BJ (cell line): Measurements from ENCODE around the gene LYRM4. TPM values are rescaled to one million over a fixed set of nuclear protein-coding genes. Genes with fewer than 3 reads are reported as not detected.

Source experiments
- CTCF ChIA-PET: fragments of 350-600 bp; formaldehyde crosslinking; extraction: SDS; loops from one replicate; lab custom pipeline; 2021; ENCODE audit warnings: antibody characterized with exemption, inconsistent platforms; lab: Yijun Ruan, JAX
- POLR2A ChIA-PET: fragments of 300-600 bp; sonication (Branson Sonifier 250); formaldehyde crosslinking; extraction: SDS; loops from one replicate; lab custom pipeline; 2021; ENCODE audit warnings: antibody characterized with exemption; lab: Charles Lee
- DNase-seq: peaks from one replicate; pipeline ENCODE4 v3.0.0-alpha.2; 2011; ENCODE audit warnings: low read depth
- H3K27me3 ChIP-seq: 2 replicates; pipeline ENCODE4 v1.6.0; 2011; ENCODE audit warnings: low read length; ENCODE audit not compliant: control insufficient read depth, insufficient read depth
- H3K36me3 ChIP-seq: 2 replicates; pipeline ENCODE4 v1.5.1; 2011; ENCODE audit warnings: low read length; ENCODE audit not compliant: control insufficient read depth, insufficient read depth
- H3K4me3 ChIP-seq: 2 replicates; pipeline ENCODE4 v1.5.1; 2011; ENCODE audit warnings: low read depth, mild to moderate bottlenecking, control low read depth, low read length
- CTCF ChIP-seq: IDR thresholded peaks from 2 replicates; pipeline ENCODE4 v1.5.1; 2011; ENCODE audit warnings: low read depth, mild to moderate bottlenecking, control low read depth, inconsistent platforms, low read length, moderate library complexity; ENCODE audit not compliant: insufficient read depth
- polyA plus RNA-seq: library from polyadenylated mRNA; depleted of rRNA; stranded (reverse); fragments of >200 nt; gene quantifications from 2 replicates; pipeline ENCODE4 v1.2.3, GENCODE V29; 2011

The LYRM4 gene
- polyA plus RNA-seq, 1 experiment: 29.0 TPM

GRCh38 chr6:5294392-5295211 is 33.9 kb upstream of the LYRM4 start:
- POLR2A ChIA-PET: no interaction called here
- DNase-seq: no peak
- TF ChIP-seq CTCF: no peak
- H3K4me3 ChIP-seq: no peak overlapping the region
- H3K36me3 ChIP-seq: no peaks in the 10 kb centered on the region
- no peaks in the 10 kb centered on the region for H3K27me3 ChIP-seq
- CTCF ChIA-PET: no interaction called here

GRCh38 chr6:5293692-5294091 is 32.9 kb upstream of the LYRM4 start:
- Histone ChIP-seq H3K27me3 (no peaks in the 10 kb centered on the region), H3K36me3 (no peaks in the 10 kb centered on the region), H3K4me3 (no peak overlapping the region)
- DNase-seq: no peak
- no peak for TF ChIP-seq CTCF
- ChIA-PET CTCF (no interaction called here), POLR2A (no interaction called here)

- ChIA-PET CTCF (interaction anchor here (0.5 kb wide), 1 partner anchor 16 kb away, joined by 3 read pairs; no protein-coding TSS in a partner anchor), POLR2A (interaction anchor here (0.6 kb wide), 1 partner anchor 9 kb away, joined by 14 read pairs; no protein-coding TSS in a partner anchor)
- no peak for TF ChIP-seq CTCF
- H3K4me3 ChIP-seq: no peak overlapping the region
- no peaks in the 10 kb centered on the region for H3K27me3 ChIP-seq
- DNase-seq: no peak
- H3K36me3 ChIP-seq: no peaks in the 10 kb centered on the region
Measured at GRCh38 chr6:5292154-5292553, 31.4 kb upstream of the LYRM4 start.

GRCh38 chr6:5290500-5290899 is 29.8 kb upstream of the LYRM4 start:
- CTCF ChIA-PET: interaction anchor here (1.1 kb wide), 1 partner anchor 12 kb away, joined by 3 read pairs; no protein-coding TSS in a partner anchor
- POLR2A ChIA-PET: no interaction called here

GRCh38 chr6:5290097-5290496 is 29.3 kb upstream of the LYRM4 start:
- Histone ChIP-seq H3K36me3 (no peaks in the 10 kb centered on the region), H3K27me3 (no peaks in the 10 kb centered on the region), H3K4me3 (no peak overlapping the region)
- no peak for DNase-seq
- POLR2A ChIA-PET: no interaction called here
- no peak for TF ChIP-seq CTCF
- CTCF ChIA-PET: interaction anchor here (1.1 kb wide), 1 partner anchor 12 kb away, joined by 3 read pairs; no protein-coding TSS in a partner anchor

More at GRCh38 chr6:5290500-5290899, 29.8 kb upstream of the LYRM4 start:
- no peaks in the 10 kb centered on the region for H3K27me3 ChIP-seq
- TF ChIP-seq CTCF: no peak
- DNase-seq: no peak
- H3K36me3 ChIP-seq: no peaks in the 10 kb centered on the region
- no peak overlapping the region for H3K4me3 ChIP-seq
